Tibial artery (tissue), 4 donors: Measurements from ENCODE around the gene TMA7B.

Source experiments
- DNase-seq, 2 donors: peaks; one replicate each; pipeline ENCODE4 v3.0.0-alpha.2; 2019
- H3K27ac ChIP-seq, 2 donors: fragments of 200-600 bp; sonication (generic) in 1 of 2; 1 replicate in 1 of 2; 2 replicates in 1 of 2; pipeline ENCODE4 v1.5.1; 2018 to 2019; ENCODE audit warnings: mild to moderate bottlenecking in 1 of 2
- H3K27me3 ChIP-seq, 2 donors: fragments of 200-600 bp; sonication (generic) in 1 of 2; one replicate each; pipeline versions ENCODE4 v1.5.1 to v1.6.0; 2016 to 2019
- H3K36me3 ChIP-seq, 3 donors: fragments of 200-600 bp; sonication (generic) in 2 of 3; one replicate each; pipeline ENCODE4 v1.5.1; 2016 to 2019; ENCODE audit warnings: mild to moderate bottlenecking in 2 of 3
- H3K4me1 ChIP-seq, 4 donors: fragments of 200-600 bp; sonication (generic) in 2 of 4; 1 replicate in 3 of 4; 2 replicates in 1 of 4; pipeline ENCODE4 v1.5.1; 2016 to 2019
- H3K4me3 ChIP-seq, 2 donors: fragments of 200-600 bp; sonication (generic) in 1 of 2; 1 replicate in 1 of 2; 2 replicates in 1 of 2; pipeline ENCODE4 v1.5.1; 2018 to 2019; ENCODE audit warnings: mild to moderate bottlenecking in 2 of 2
- H3K9me3 ChIP-seq, 3 donors: fragments of 200-600 bp; sonication (generic) in 1 of 3; one replicate each; pipeline ENCODE4 v1.5.1; 2016 to 2019
- intact Hi-C: fragments of 100-400 bp; cut with DNase I; formaldehyde crosslinking; loops from one replicate; pipeline ENCODE4 v1.15.0; 2023; ENCODE audit warnings: low total_unique reads
- TF ChIP-seq, protein P1 (sequence below), 2 experiments: fragments of 200-600 bp in 1 of 2; fragments of 450-650 bp in 1 of 2; IDR thresholded peaks; one replicate each; pipeline ENCODE4 v1.5.1; 2017 to 2019; ENCODE audit warnings: antibody characterized with exemption in 2 of 2, mild to moderate bottlenecking in 1 of 2, moderate library complexity in 1 of 2

Gene TMA7B

DNA sequence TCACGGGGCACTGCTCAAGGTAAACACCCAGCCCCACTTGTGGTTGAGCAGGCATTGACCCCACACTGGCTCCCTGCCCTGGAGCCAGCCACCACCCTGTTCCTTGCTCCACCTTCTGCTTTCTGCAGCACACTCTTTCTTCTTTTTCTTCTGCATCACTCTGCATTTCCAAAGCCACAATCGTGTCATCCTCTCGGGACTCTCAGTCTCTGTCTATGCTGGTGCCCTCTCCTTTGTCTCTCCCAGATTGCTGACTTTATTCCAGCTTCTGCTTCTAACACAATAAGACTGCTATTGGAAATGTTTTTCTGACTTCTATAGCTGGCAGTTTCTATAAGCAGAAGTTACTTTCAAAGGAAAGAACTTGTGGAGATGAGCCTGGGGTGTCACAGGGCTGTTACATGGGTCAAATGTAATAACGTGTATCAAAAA lies 44.9 kb upstream of the TMA7B start:
- H3K27me3 ChIP-seq: peaks cover 0 to 31% of the 10 kb centered on the region in 2 donors
- intact Hi-C loops: no loop called here
- H3K36me3 ChIP-seq: no peaks in the 10 kb centered on the region
- peaks cover 0 to 8% (median 2%) of the 10 kb centered on the region in 4 donors for H3K4me1 ChIP-seq
- H3K9me3 ChIP-seq: no peaks in the 10 kb centered on the region
- no peak overlapping the region for H3K27ac ChIP-seq
- no peak for DNase-seq
- no peak overlapping the region for H3K4me3 ChIP-seq
- TF ChIP-seq, protein P1, sequence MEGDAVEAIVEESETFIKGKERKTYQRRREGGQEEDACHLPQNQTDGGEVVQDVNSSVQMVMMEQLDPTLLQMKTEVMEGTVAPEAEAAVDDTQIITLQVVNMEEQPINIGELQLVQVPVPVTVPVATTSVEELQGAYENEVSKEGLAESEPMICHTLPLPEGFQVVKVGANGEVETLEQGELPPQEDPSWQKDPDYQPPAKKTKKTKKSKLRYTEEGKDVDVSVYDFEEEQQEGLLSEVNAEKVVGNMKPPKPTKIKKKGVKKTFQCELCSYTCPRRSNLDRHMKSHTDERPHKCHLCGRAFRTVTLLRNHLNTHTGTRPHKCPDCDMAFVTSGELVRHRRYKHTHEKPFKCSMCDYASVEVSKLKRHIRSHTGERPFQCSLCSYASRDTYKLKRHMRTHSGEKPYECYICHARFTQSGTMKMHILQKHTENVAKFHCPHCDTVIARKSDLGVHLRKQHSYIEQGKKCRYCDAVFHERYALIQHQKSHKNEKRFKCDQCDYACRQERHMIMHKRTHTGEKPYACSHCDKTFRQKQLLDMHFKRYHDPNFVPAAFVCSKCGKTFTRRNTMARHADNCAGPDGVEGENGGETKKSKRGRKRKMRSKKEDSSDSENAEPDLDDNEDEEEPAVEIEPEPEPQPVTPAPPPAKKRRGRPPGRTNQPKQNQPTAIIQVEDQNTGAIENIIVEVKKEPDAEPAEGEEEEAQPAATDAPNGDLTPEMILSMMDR (IDR thresholded peaks at IDR 0.05): no peak

DNA sequence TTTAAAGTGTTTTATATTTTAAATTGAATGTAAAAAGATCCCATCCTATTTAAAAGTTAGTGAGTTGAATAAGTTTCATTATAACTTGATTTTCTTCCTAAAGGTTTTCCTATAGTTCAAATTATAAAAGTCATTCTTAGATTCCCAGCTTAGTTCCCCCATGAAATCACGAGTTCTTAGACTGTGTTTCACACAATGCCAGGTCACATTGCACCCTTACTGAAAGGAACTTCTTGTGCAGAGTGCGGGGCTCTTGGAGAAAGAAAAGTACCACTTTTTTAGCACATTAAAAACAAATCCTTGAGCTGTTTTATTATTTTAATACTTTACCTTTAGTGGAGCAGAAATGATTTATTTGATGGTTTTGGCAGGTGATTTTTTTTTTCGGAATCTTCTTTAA lies 43.7 kb upstream of the TMA7B start:
- Histone ChIP-seq H3K4me3 (no peak overlapping the region), H3K27me3 (peaks cover 0 to 37% of the 10 kb centered on the region in 2 donors), H3K27ac (no peak overlapping the region), H3K36me3 (no peaks in the 10 kb centered on the region), H3K9me3 (no peaks in the 10 kb centered on the region), H3K4me1 (peaks cover 0 to 8% (median 2%) of the 10 kb centered on the region in 4 donors)
- DNase-seq: no peak
- TF ChIP-seq, protein P1 (IDR thresholded peaks at IDR 0.05): no peak
- intact Hi-C loops: no loop called here

DNA sequence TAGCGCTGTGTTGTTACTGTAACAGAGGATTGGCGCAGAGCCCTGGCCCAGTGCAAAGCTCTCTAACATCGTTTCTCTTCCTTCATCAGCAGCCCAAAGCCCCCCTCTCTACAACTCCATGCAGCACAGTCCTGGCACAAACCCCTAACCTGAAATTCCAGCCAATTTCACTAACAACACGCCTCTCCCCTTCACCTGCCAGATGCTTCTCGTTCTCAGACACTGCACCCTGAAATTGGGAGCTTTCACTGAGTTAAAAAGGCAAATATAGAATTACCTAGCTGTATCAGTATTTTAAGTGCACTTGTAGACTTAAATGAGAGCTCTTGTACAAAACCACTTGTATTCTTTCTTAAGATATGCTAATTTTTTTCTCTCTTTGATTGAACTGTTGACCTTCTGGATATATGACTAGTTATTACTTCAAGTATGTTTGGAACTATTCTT lies 43.0 kb upstream of the TMA7B start:
- DNase-seq: no peak
- intact Hi-C loops: no loop called here
- TF ChIP-seq, protein P1 (IDR thresholded peaks at IDR 0.05): no peak
- Histone ChIP-seq H3K36me3 (no peaks in the 10 kb centered on the region), H3K4me3 (no peak overlapping the region), H3K4me1 (peaks cover 0 to 8% (median 2%) of the 10 kb centered on the region in 4 donors), H3K27ac (no peak overlapping the region), H3K9me3 (no peaks in the 10 kb centered on the region), H3K27me3 (peaks cover 0 to 29% of the 10 kb centered on the region in 2 donors)

DNA sequence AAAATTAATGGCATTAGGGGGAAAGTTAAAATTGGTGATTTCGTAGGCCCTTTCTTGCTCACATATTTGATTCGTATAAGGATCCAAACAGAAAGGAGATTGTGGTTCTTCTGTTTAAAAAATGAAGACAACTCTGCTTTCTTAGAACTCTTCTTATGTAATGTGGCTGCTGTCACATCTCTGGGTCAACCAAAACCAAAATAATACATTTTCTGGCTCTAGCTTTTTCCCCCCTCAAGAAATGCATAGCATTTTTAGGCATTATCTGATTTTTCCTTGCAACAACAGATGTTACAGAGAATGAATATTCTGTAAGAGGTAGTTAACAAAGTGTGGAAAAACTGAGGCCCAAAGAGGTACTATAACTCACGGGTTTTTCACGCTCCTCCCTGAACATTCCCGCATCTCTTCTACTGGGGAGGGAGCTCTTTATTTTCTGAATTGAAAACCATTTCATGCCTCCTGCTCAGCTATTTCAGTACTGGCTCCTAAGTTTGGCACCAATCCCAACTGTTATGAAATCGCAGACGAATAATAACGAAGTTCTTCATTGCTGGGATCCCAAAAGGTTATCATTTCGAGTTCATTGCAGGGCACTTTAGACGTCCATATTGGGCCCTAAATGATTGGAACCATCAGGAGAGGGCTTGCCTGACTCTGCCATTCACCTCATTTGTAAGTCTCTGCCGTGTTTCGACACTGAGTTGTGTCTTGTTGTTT lies 42.3 kb upstream of the TMA7B start:
- no peak overlapping the region for H3K4me3 ChIP-seq
- intact Hi-C loops: no loop called here

DNA sequence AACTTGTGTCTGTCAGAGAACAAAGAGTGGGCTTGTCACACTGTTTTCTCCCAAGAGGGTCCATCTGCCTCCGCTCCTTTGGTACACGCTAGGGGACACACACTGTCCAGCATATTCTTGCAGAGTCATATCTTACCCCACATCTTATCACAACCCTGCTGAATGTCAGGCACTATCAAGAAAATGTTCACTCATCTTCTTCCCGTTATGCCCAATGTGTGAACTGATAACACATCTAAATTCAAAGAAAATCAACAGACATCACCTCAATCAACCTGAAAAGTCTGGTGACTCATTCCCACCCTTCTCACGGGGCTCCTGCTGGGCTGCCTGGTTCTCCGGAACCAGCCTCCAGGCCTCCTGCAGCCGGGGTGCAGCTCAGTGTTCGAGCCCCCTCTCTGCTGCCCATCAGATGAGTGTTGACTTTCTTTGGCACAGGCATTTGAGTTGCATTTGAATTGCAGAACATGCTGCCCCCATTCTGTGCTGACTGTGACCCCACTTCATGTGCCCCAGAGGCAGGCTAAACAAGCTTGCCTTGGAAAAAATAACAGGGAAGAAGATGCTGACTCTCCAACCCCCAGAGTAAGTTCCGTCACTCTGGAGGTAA lies 40.0 kb upstream of the TMA7B start:
- Histone ChIP-seq H3K27me3 (peaks cover 0 to 26% of the 10 kb centered on the region in 2 donors), H3K4me3 (no peak overlapping the region), H3K4me1 (peaks cover 0 to 8% (median 2%) of the 10 kb centered on the region in 4 donors), H3K27ac (no peak overlapping the region), H3K36me3 (no peaks in the 10 kb centered on the region), H3K9me3 (no peaks in the 10 kb centered on the region)
- intact Hi-C loops: no loop called here
- TF ChIP-seq, protein P1 (IDR thresholded peaks at IDR 0.05): no peak
- no peak for DNase-seq

More for the DNA sequence above, 42.3 kb upstream of the TMA7B start:
- Histone ChIP-seq H3K4me1 (peaks cover 0 to 8% (median 2%) of the 10 kb centered on the region in 4 donors), H3K27ac (no peak overlapping the region), H3K9me3 (no peaks in the 10 kb centered on the region), H3K36me3 (no peaks in the 10 kb centered on the region), H3K27me3 (peaks cover 0 to 23% of the 10 kb centered on the region in 2 donors)
- no peak for DNase-seq
- TF ChIP-seq, protein P1 (IDR thresholded peaks at IDR 0.05): no peak
